ENCODE measurements around the gene BRSK2. TPM values are rescaled to one million over a fixed set of nuclear protein-coding genes. Genes with fewer than 3 reads are reported as not detected.

Gene BRSK2
- total RNA-seq, 1 experiment from 2014 or later: 1.2 TPM

DNA sequence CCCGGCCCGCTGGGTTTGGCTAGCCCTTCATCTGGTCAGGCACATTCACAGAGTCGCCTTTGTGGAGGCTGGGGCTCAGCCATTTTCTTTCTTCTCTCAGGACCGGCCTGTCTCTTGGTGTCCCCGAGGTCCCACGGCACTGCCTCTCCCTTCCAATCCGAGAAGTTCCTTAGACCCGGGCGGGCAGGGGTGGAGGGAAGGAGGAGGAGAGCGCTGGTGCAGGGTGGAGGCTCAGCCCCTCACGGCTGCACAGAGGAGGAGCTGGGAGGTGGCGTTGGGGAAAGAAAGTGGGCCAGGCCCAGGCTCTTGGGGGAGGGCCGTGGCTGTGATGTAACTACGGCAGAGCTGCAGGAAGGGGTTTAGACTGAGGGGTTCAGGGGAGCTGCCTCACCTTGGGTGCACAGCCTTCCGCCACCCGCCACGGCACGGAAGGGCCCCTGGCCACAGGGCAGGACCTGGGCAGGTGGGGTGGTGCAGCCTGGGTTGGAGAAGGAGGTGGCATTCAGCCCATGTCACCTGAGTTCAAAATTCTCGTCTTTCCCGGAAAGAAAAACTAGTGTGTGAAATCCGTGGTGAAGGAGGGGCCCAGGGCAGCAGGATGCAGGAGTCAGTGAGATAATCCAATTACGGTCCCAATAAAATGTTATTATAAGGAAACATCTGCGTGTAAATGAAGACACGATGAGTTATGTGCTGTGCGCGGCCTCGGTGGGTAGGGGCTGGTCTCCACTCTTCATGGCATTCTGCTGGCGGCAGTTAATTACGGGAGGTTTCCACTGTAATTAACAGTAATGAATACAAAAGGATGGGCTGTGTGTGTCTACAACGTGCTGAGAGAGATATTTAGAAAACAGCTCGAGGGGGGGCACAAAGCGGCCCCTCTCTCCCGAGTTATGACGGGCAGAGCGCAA lies 1.7 kb downstream of the BRSK2 start:
- intact Hi-C loops (cut with micrococcal nuclease): no loop called here
- H3K36me3 ChIP-seq (ENCODE audit: low read depth, low read length): no peaks in the 10 kb centered on the region
- H4K20me1 ChIP-seq (ENCODE audit: low read length): no peaks in the 10 kb centered on the region
- no peak overlapping the region for H3K9ac ChIP-seq (ENCODE audit: low read length)
- no peak overlapping the region for H2AFZ ChIP-seq (ENCODE audit: low read length)
- H3K4me1 ChIP-seq (ENCODE audit: insufficient read depth, low read length): 0 out of 2 replicates have a peak, but pooled peaks cover 4% of the 10 kb centered on the region
- no peak for TF ChIP-seq EZH2phosphoT487 (IDR thresholded peaks at IDR 0.05; ENCODE audit: borderline replicate concordance, low read length)
- TF ChIP-seq EZH2 (IDR thresholded peaks at IDR 0.05; ENCODE audit: low read length, unreplicated experiment): no peak
- TF ChIP-seq CTCF (conservative IDR thresholded peaks at IDR 0.05; ENCODE audit: low read depth, low read length): no peak
- ChIA-PET CTCF (no interaction called here), POLR2A (ENCODE audit: unreplicated experiment) (no interaction called here)
- no peaks in the 10 kb centered on the region for H3K27me3 ChIP-seq (ENCODE audit: low read length)
- no peaks in the 10 kb centered on the region for H3K79me2 ChIP-seq (ENCODE audit: low read length)
- no peaks in the 10 kb centered on the region for H3F3A ChIP-seq (ENCODE audit: low read length, unreplicated experiment)
- ATAC-seq (no peak), DNase-seq (no peak)
- no peaks in the 10 kb centered on the region for H3K9me2 ChIP-seq (replicated peaks; ENCODE audit: low read length)
- H3K4me3 ChIP-seq (ENCODE audit: low read length): no peak overlapping the region
- H3K4me2 ChIP-seq (ENCODE audit: low read length): no peak overlapping the region
- H3K9me3 ChIP-seq (ENCODE audit: low read length): no peaks in the 10 kb centered on the region
- no peak overlapping the region for H3K27ac ChIP-seq (ENCODE audit: low read length)
- no TSS peak for BruUV-seq (replicated peaks)

DNA sequence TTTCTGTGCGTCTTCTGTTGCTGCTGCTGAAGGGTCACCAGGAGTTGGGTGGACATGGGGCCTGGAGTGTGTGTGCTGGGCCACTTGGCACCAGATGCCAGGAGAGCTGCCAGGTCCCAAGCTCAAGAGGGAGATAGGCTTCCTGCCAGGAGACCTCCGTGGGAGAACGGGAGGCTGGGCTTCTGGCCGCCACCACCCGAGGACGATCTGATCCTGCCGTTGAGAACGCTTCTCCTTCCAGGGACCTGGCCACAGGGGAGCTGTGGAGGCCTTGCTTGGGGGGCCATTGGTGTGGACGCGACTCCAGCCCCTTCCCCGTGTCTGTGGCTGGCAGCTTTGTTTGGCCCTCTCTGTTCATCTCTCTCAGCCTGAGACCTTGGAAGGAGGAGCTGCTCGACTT lies 2.4 kb downstream of the BRSK2 start:
- ChIA-PET CTCF (no interaction called here), POLR2A (ENCODE audit: unreplicated experiment) (no interaction called here)
- no peaks in the 10 kb centered on the region for H3K79me2 ChIP-seq (ENCODE audit: low read length)
- no peak overlapping the region for H3K27ac ChIP-seq (ENCODE audit: low read length)
- no TSS peak for BruUV-seq (replicated peaks)
- DNase-seq: no peak
- H3K36me3 ChIP-seq (ENCODE audit: low read depth, low read length): no peaks in the 10 kb centered on the region
- H3K9me2 ChIP-seq (replicated peaks; ENCODE audit: low read length): no peaks in the 10 kb centered on the region
- H3K4me2 ChIP-seq (ENCODE audit: low read length): no peak overlapping the region
- H3K9ac ChIP-seq (ENCODE audit: low read length): no peak overlapping the region
- 0 out of 2 replicates have a peak, but pooled peaks cover 4% of the 10 kb centered on the region for H3K4me1 ChIP-seq (ENCODE audit: insufficient read depth, low read length)
- H2AFZ ChIP-seq (ENCODE audit: low read length): no peak overlapping the region
- H3K9me3 ChIP-seq (ENCODE audit: low read length): no peaks in the 10 kb centered on the region
- TF ChIP-seq EZH2 (IDR thresholded peaks at IDR 0.05; ENCODE audit: low read length, unreplicated experiment) (no peak), CTCF (conservative IDR thresholded peaks at IDR 0.05; ENCODE audit: low read depth, low read length) (no peak), EZH2phosphoT487 (IDR thresholded peaks at IDR 0.05; ENCODE audit: borderline replicate concordance, low read length) (no peak)
- ATAC-seq: no peak
- H3K4me3 ChIP-seq (ENCODE audit: low read length): no peak overlapping the region
- no peaks in the 10 kb centered on the region for H4K20me1 ChIP-seq (ENCODE audit: low read length)
- H3F3A ChIP-seq (ENCODE audit: low read length, unreplicated experiment): no peaks in the 10 kb centered on the region
- intact Hi-C loops (cut with micrococcal nuclease): no loop called here
- no peaks in the 10 kb centered on the region for H3K27me3 ChIP-seq (ENCODE audit: low read length)

- POLR2A ChIA-PET (ENCODE audit: unreplicated experiment): no interaction called here
- intact Hi-C loops (cut with micrococcal nuclease): no loop called here
- BruUV-seq (replicated peaks): no TSS peak
Observed at GRCh38 chr11:1392561-1392960, 2.8 kb downstream of the BRSK2 start.

More at GRCh38 chr11:1392561-1392960, 2.8 kb downstream of the BRSK2 start:
- Histone ChIP-seq H3K9me2 (replicated peaks; ENCODE audit: low read length) (no peaks in the 10 kb centered on the region), H3K4me2 (ENCODE audit: low read length) (no peak overlapping the region), H4K20me1 (ENCODE audit: low read length) (no peaks in the 10 kb centered on the region), H3K79me2 (ENCODE audit: low read length) (no peaks in the 10 kb centered on the region), H3K27me3 (ENCODE audit: low read length) (no peaks in the 10 kb centered on the region), H3K9ac (ENCODE audit: low read length) (no peak overlapping the region), H3K4me3 (ENCODE audit: low read length) (no peak overlapping the region), H3K27ac (ENCODE audit: low read length) (no peak overlapping the region), H3K36me3 (ENCODE audit: low read depth, low read length) (no peaks in the 10 kb centered on the region), H2AFZ (ENCODE audit: low read length) (no peak overlapping the region), H3K4me1 (ENCODE audit: insufficient read depth, low read length) (0 out of 2 replicates have a peak, but pooled peaks cover 4% of the 10 kb centered on the region), H3K9me3 (ENCODE audit: low read length) (no peaks in the 10 kb centered on the region), H3F3A (ENCODE audit: low read length, unreplicated experiment) (no peaks in the 10 kb centered on the region)
- no peak for TF ChIP-seq EZH2 (IDR thresholded peaks at IDR 0.05; ENCODE audit: low read length, unreplicated experiment)
- TF ChIP-seq CTCF (conservative IDR thresholded peaks at IDR 0.05; ENCODE audit: low read depth, low read length): no peak
- no peak for TF ChIP-seq EZH2phosphoT487 (IDR thresholded peaks at IDR 0.05; ENCODE audit: borderline replicate concordance, low read length)
- ATAC-seq (no peak), DNase-seq (no peak)
- CTCF ChIA-PET: no interaction called here
